PC-9 (cell line): ENCODE data around the gene POMP. TPM values are rescaled to one million over a fixed set of nuclear protein-coding genes. Genes with fewer than 3 reads are reported as not detected.

Source experiments
- BruUV-seq: library from RNA; stranded (reverse); fragments of 400-500 nt; replicated peaks from 2 replicates; lab custom pipeline; 2021; lab: Mats Ljungman, UMichigan
- CTCF ChIA-PET: fragments of 300-600 bp; sonication (Branson Sonifier 250); formaldehyde crosslinking; loops from one replicate; lab custom pipeline; 2022; ENCODE audit warnings: antibody characterized with exemption; lab: Charles Lee
- POLR2A ChIA-PET: fragments of 300-600 bp; sonication (Branson Sonifier 250); formaldehyde crosslinking; loops from one replicate; lab custom pipeline; 2022; ENCODE audit warnings: antibody characterized with exemption; ENCODE audit not compliant: unreplicated experiment; lab: Charles Lee
- DNase-seq, 2 experiments: peaks; one replicate each; pipeline versions ENCODE4 v3.0.0 to v3.0.0-alpha.2; 2015 to 2022; ENCODE audit warnings: mixed read lengths in 1 of 2
- H2AFZ ChIP-seq: fragments of 200-600 bp; sonication (generic); 2 replicates; pipeline ENCODE4 v1.8.1; 2017; ENCODE audit warnings: antibody characterized with exemption
- H3F3A ChIP-seq: fragments of 200-600 bp; sonication (generic); 2 replicates; pipeline ENCODE4 v1.8.1; 2017; ENCODE audit warnings: antibody characterized with exemption, mild to moderate bottlenecking, low read depth; ENCODE audit not compliant: insufficient read depth
- H3K27ac ChIP-seq: fragments of 200-600 bp; sonication (generic); 2 replicates; pipeline ENCODE4 v1.6.1; 2016; ENCODE audit warnings: mixed run types
- H3K27me3 ChIP-seq: fragments of 200-600 bp; sonication (generic); 2 replicates; pipeline ENCODE4 v1.6.1; 2016; ENCODE audit warnings: low read depth, mixed run types; ENCODE audit not compliant: insufficient read depth
- H3K36me3 ChIP-seq: fragments of 200-600 bp; sonication (generic); 2 replicates; pipeline ENCODE4 v1.6.1; 2016; ENCODE audit warnings: low read depth, mixed run types
- H3K4me1 ChIP-seq: fragments of 200-600 bp; sonication (generic); replicated peaks from 2 replicates; pipeline ENCODE4 v1.6.1; 2016; ENCODE audit warnings: mixed run types; ENCODE audit not compliant: insufficient read depth
- H3K4me2 ChIP-seq: fragments of 200-600 bp; sonication (generic); 2 replicates; pipeline ENCODE4 v1.6.1; 2017; ENCODE audit warnings: mixed run types
- H3K4me3 ChIP-seq: fragments of 200-600 bp; sonication (generic); 2 replicates; pipeline ENCODE4 v1.6.1; 2016; ENCODE audit warnings: mixed run types
- H3K79me2 ChIP-seq: fragments of 200-600 bp; sonication (generic); 2 replicates; pipeline ENCODE4 v1.6.1; 2017; ENCODE audit warnings: low read depth, mixed run types
- H3K9me2 ChIP-seq: fragments of 200-600 bp; sonication (generic); 2 replicates; pipeline ENCODE4 v1.8.1; 2017; ENCODE audit warnings: mild to moderate bottlenecking; ENCODE audit not compliant: insufficient read depth
- H3K9me3 ChIP-seq: fragments of 200-600 bp; sonication (generic); 2 replicates; pipeline ENCODE4 v1.8.1; 2016; ENCODE audit warnings: low read depth; ENCODE audit not compliant: insufficient read depth
- H4K20me1 ChIP-seq: fragments of 200-600 bp; sonication (generic); 2 replicates; pipeline ENCODE4 v1.8.1; 2017; ENCODE audit not compliant: insufficient read depth
- CTCF ChIP-seq: fragments of 200-600 bp; sonication (generic); conservative IDR thresholded peaks from 2 replicates; pipeline ENCODE4 v1.6.1; 2017; ENCODE audit warnings: mixed run types, antibody characterized with exemption, mild to moderate bottlenecking, moderate library complexity
- EZH2 ChIP-seq: fragments of 200-600 bp; sonication (generic); IDR thresholded peaks from 2 replicates; pipeline ENCODE4 v1.8.0; 2017; ENCODE audit warnings: antibody characterized with exemption, low read depth
- intact Hi-C: fragments of 100-400 bp; cut with micrococcal nuclease; formaldehyde crosslinking; loops from one replicate; pipeline ENCODE4 v1.10.0; 2022; ENCODE audit not compliant: unreplicated experiment
- total RNA-seq: library from RNA; stranded (reverse); gene quantifications from 2 replicates; pipeline ENCODE4 v1.2.3, GENCODE V29; 2021

POMP gene
- total RNA-seq, 1 experiment from 2014 or later = 63.7 TPM

- Histone ChIP-seq H3K9me3 (no peaks in the 10 kb centered on the region), H3K79me2 (no peaks in the 10 kb centered on the region), H3K27me3 (peaks cover 57% of the 10 kb centered on the region), H3K9me2 (no peaks in the 10 kb centered on the region), H3K36me3 (no peaks in the 10 kb centered on the region), H3F3A (no peaks in the 10 kb centered on the region), H3K4me2 (no peak overlapping the region), H3K4me1 (no peaks in the 10 kb centered on the region), H3K4me3 (no peak overlapping the region), H4K20me1 (no peaks in the 10 kb centered on the region), H3K27ac (no peak overlapping the region), H2AFZ (no peak overlapping the region)
- DNase-seq = no peak
- ChIA-PET POLR2A (no interaction called here), CTCF (no interaction called here)
- no TSS peak for BruUV-seq
- TF ChIP-seq EZH2 (no peak), CTCF (no peak)
- intact Hi-C loops = no loop called here
Observed at GRCh38 chr13:28621449-28621848, 37.5 kb upstream of the POMP start.

DNA sequence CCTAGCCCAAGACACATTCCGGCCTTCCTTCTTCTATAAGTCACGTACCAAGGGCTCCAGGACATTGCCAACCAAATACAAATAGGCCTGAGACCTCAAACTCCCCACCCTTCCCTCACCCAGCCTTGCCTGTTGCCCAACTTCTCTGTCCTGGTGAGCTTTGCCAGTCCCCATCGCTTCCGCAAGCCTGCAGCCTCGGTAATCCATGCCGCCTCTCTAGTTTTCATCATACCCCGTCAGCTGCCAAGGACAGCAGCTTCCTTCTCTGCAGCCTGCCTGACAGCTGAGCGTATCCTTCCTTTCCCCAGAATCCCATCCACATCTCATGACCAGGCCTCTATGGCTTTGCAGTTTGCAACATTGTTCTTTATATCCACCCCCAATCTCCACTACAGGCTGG lies 36.6 kb upstream of the POMP start:
- H3K4me2 ChIP-seq = no peak overlapping the region
- H3K4me1 ChIP-seq = no peaks in the 10 kb centered on the region
- no peak for DNase-seq
- TF ChIP-seq CTCF = no peak
- TF ChIP-seq EZH2 = no peak
- POLR2A ChIA-PET = no interaction called here
- H3K9me2 ChIP-seq = no peaks in the 10 kb centered on the region
- no peaks in the 10 kb centered on the region for H3K79me2 ChIP-seq
- H3K27ac ChIP-seq = no peak overlapping the region
- H3K36me3 ChIP-seq = no peaks in the 10 kb centered on the region
- no TSS peak for BruUV-seq
- CTCF ChIA-PET = no interaction called here
- no peak overlapping the region for H2AFZ ChIP-seq
- H3K4me3 ChIP-seq = no peak overlapping the region
- H3F3A ChIP-seq = no peaks in the 10 kb centered on the region
- peaks cover 57% of the 10 kb centered on the region for H3K27me3 ChIP-seq
- intact Hi-C loops = no loop called here
- H4K20me1 ChIP-seq = no peaks in the 10 kb centered on the region
- no peaks in the 10 kb centered on the region for H3K9me3 ChIP-seq

- Histone ChIP-seq H3K4me2 (no peak overlapping the region), H3K36me3 (no peaks in the 10 kb centered on the region), H3K79me2 (no peaks in the 10 kb centered on the region), H3K27me3 (peaks cover 59% of the 10 kb centered on the region), H4K20me1 (no peaks in the 10 kb centered on the region), H2AFZ (no peak overlapping the region), H3K4me3 (no peak overlapping the region), H3F3A (no peaks in the 10 kb centered on the region), H3K4me1 (no peaks in the 10 kb centered on the region), H3K9me3 (no peaks in the 10 kb centered on the region), H3K9me2 (no peaks in the 10 kb centered on the region), H3K27ac (no peak overlapping the region)
- ChIA-PET CTCF (no interaction called here), POLR2A (no interaction called here)
- no peak for DNase-seq
- BruUV-seq = no TSS peak
- TF ChIP-seq CTCF (no peak), EZH2 (no peak)
- intact Hi-C loops = no loop called here
Observed at GRCh38 chr13:28623782-28624706, 34.9 kb upstream of the POMP start.
